Epidermal melanocyte (primary cell): ENCODE results near the gene DGLUCY.
"Not testable (repeated sequence)": the region's sequence is repeated elsewhere in the genome, so short reads cannot be mapped to it uniquely, and the experiment has no call there.

Experiments used
- DNase-seq: peaks from one replicate; pipeline ENCODE4 v3.0.0; 2011; ENCODE audit warnings: low spot score; ENCODE audit not compliant: insufficient read length

The DGLUCY gene

DNA sequence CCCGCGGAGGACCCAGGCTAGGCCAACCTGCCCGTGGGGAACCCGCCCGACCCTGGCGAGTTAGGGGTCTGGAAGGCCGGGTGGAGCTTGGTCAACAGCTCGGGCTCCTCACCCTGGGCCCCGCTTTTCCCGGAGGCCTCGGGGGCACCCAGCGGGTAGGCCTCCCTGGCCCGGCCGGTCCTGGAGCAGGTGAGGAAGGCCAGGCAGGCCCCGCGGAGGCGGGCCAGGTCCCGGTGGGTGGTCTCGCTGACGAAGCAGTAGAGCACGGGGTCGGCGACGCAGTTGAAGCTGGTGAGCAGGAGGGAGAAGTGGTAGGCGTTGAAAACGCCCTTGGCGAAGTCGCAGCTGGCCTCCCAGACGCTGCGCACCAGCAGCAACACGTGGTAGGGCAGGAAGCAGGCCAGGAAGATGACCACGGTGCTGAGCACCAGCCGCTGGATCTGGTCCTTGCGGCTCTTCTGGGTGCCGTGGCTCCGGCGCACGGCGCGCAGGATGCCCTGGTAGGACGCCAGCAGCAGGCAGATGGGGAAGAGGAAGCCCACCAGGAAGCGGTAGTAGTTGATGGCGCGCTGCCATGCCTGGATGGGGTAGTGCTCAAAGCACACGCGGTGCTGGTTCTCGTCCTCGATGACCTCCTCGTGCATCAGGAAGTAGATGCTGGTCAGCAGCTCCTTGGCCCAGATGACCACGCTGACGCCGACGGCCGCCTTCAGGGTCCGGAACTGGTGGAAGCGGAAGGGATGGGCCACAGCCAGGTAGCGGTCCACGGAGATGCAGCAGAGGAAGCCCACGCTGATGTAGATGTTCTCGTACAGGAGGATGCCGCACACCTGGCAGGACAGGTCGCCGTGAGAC is 120.3 kb downstream of the DGLUCY start:
- DNase-seq: no peak

DNA sequence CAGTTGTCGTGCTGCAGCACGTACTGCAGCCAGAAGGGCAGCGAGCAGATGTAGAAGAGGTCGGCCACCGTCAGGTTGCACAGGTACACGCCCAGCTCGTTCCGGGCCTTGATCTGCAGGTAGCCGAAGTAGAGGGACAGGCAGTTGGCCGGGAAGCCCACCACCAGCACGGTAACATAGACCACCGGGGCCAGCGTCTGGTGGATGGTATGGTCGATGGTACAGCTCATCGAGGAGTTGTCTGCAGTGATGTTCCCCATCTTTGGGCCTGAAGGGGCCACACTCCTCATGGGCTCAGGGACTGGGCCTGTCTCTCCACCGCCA is 120.9 kb downstream of the DGLUCY start:
- no peak for DNase-seq

DNA sequence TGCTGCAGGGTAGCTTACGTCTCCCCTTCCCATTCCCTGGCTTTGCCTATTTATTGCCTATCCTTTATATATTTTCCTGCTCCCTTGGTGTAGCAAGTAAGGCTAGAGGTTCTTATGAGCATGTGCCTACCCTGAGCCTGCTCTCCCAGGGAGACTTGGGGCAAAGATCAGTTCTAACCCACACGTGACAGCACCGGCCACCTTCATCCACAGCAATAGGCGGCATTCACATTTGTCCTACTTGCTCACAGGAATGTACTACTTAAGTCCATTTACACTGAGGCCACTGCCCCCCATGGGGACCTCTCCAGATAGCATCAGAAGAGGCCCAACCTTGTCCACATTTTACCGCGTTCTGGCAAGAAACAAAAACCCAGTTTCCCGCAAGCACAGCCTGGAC is 122.0 kb downstream of the DGLUCY start:
- DNase-seq: no peak

DNA sequence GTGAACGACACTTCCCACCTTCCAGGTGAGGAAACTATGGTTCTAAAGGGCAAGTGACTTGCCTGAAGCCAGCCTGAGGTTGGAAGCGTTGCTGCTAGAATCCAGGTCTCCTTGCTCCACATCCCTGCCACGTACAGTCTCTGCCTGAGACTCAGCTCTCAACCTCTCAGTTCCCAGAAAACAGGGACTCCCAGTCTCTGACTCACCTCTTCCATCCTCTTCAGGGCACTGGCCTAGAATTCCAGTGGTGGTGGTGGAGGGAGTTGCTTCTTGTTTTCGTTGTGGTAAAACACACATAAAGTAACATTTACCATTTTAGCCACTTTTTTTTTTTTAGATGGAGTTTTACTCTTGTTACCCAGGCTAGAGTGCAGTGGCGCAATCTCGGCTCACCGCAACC is 123.3 kb downstream of the DGLUCY start:
- DNase-seq: no peak

DNA sequence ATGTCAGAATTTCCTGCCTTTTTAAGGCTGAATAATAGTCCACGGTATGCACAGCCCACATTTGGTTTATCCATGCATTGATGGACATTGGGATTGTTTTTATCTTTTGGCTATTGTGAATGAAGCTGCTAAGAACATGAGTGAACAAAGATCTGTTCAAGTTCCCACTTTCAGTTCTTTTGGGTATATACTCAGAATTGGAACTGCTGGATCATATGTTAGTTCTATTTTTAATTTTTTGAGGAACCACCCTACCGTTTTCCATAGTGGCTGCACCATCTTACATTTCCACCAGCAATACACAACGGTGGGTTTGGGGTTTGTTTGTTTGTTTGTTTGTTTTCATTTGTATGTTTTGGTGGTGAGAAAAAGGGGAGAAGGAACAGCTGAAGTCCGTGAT is 124.2 kb downstream of the DGLUCY start:
- no peak for DNase-seq

- no peak for DNase-seq
Observed at GRCh38 chr14:91238661-91239060, 124.8 kb downstream of the DGLUCY start.

GRCh38 chr14:91241863-91242262 is 128.0 kb downstream of the DGLUCY start:
- no peak for DNase-seq

DNA sequence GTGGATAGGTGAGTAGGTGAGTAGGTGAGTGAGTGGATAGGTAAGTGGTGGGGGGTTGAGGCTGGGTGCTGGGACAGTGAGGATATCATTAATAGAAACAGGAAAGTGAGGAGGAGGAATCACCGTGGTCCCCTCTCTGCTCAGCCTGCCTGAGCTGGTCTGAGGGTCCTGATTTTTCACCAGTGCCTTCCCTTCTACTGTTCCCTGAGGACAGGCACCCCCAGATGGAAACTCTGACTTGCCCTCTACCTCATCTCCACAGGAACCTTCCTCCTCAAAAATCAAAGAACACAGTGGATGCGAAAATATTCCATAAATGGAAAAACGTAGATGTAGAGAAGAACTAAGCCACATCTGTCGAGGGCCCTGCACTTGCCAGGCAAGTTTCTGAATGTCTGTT is 128.8 kb downstream of the DGLUCY start:
- no peak for DNase-seq

- DNase-seq: no peak
Observed at GRCh38 chr14:91243074-91243471, 129.2 kb downstream of the DGLUCY start.

- DNase-seq: peak; percentile 74
Observed at GRCh38 chr14:91244501-91244901, 130.6 kb downstream of the DGLUCY start, which contains the start of gene GPR68. TSS of gene GPR68 (minus strand) at chr14:91244704. CDS start at chr14:91235050, 9,654 bp downstream.

GRCh38 chr14:91245029-91245428 is 131.2 kb downstream of the DGLUCY start:
- no peak for DNase-seq

- not testable (repeated sequence) for DNase-seq
Observed at GRCh38 chr14:91245616-91246015, 131.7 kb downstream of the DGLUCY start.

DNA sequence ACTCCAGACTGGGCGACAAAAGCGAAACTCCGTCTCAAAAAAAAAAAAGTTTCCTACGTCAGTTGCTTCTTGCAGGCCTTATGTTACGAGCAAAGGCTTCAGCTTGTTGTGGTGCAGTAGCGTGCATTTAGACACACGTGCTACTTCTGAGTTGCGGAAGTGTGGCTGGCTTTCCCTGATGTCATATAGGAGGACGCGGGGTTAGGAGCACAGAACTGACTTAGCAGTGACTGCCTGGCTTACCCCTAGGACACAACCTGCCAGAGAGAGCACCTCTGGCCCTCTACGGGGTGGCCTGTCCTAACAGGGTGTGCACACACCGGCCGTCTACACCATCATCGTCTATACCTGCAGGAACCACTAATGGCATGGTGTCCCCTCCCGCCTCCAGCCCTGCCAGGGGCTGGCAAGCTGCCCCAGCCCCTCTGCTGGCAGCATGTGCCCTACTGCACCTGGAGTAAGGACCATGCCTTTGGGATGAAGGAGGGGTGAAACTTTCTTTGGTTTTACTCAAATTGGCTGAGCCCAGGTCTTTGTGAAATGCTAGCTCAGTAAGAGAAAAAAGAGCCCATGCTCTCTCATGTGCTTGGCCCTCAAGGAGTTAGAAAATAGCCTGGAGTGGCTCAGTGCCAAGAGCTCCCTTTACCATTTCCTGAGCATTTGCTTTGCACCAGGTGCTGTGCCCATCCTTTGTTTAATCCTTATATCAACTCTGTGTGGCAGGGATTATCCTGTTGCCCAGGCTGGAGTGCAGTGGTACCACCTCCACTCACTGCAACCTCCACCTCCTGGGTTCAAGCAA is 132.4 kb downstream of the DGLUCY start:
- no peak for DNase-seq

- DNase-seq: no peak
Observed at GRCh38 chr14:91249841-91250616, 136.2 kb downstream of the DGLUCY start.

DNA sequence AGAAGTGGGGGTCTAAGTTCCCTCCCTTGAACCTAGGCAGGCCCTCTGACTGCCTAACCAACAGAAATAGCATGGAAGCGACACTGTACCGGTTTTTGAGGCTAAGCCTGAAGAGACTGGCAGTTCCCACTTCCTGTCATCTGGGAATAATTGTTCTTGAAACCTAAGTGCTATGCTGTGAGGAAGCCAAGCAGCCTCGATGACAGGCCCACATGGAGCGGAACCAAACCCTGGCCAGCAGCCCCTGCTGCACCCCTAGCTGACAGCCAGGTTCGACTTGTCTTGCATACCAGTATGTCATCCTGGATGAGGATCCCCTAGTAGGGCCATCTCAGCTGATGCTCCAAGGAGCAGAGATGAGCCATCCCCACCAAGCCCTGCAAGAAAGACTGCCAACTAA is 137.0 kb downstream of the DGLUCY start:
- no peak for DNase-seq

- DNase-seq: no peak
Observed at GRCh38 chr14:91252871-91253794, 139.3 kb downstream of the DGLUCY start.

- DNase-seq: no peak
Observed at GRCh38 chr14:91253795-91254323, 140.0 kb downstream of the DGLUCY start.

GRCh38 chr14:91254461-91254860 is 140.6 kb downstream of the DGLUCY start:
- DNase-seq: no peak

DNA sequence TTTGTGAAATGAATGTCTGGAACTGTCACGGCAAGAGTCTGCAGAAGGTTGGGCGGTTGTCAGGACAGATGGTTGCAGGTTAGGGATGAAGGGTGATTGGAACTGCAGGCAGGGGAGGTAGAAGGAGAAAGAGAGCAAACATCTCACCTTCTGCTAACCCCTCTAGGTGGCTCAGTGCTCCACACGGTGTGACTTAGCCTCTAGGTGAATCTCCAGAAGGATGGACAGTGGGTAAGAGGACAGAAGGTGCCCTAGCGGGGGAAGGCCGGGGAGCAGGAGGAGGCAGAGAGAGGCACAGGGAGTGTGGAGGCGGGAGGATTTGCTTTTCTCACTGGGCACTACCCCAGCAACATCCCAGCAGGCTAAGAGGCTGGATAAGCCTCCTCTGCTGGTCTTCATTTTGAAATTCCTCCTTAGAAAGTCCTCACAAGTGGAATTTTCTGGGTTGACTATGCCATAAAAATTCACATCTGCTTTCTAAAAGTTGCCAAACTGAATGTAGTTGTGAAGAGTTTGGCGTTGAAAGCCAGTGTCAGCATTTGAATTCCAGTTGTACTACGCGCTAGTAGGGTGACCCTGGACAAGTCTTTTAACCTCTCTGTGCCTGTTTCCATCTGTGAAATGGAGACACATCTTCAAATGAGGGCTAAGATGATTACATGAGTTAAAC is 141.3 kb downstream of the DGLUCY start:
- no peak for DNase-seq

- no peak for DNase-seq
Observed at GRCh38 chr14:91256661-91257060, 142.8 kb downstream of the DGLUCY start.
